GM13977 (cell line): ENCODE results near the gene HIVEP3.

Source experiments
- DNase-seq: peaks from one replicate; pipeline ENCODE4 v3.0.0; 2012; ENCODE audit warnings: low spot score
- in situ Hi-C: fragments of 300-500 bp; cut with MboI; formaldehyde crosslinking; loops from one replicate; pipeline ENCODE4 v1.12.0; 2022; ENCODE audit warnings: low sequenced_read_pairs, low pct_unique_long_range_greater_than_20kb, mixed read lengths, inconsistent platforms; ENCODE audit not compliant: unreplicated experiment
- TF ChIP-seq, protein P1 (sequence below): IDR thresholded peaks from 2 replicates; pipeline ENCODE4 v1.5.1; 2012; ENCODE audit warnings: mild to moderate bottlenecking, control low read depth; ENCODE audit not compliant: insufficient read depth; ENCODE audit errors: extremely low read depth, missing control alignments

The HIVEP3 gene

DNA sequence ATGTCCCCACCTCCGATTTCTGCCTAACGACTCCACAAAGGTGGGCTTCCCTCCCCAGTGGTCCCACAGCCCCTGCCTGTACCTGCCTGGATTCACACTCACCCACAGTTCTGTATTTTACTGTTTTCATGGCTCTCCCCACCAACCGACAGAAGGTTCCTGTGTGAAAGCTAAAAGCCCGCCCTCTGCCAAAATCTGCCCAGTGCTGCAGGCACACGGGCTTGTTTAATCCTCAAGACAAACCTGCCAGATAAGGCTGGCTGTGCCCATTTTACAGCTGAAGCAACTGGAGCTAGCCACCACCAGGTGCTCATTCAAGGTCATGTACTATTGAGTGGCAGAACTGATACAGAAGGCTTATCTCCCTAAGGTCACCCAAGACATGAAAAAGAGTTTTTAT is 114.5 kb downstream of the HIVEP3 start:
- TF ChIP-seq, protein P1, sequence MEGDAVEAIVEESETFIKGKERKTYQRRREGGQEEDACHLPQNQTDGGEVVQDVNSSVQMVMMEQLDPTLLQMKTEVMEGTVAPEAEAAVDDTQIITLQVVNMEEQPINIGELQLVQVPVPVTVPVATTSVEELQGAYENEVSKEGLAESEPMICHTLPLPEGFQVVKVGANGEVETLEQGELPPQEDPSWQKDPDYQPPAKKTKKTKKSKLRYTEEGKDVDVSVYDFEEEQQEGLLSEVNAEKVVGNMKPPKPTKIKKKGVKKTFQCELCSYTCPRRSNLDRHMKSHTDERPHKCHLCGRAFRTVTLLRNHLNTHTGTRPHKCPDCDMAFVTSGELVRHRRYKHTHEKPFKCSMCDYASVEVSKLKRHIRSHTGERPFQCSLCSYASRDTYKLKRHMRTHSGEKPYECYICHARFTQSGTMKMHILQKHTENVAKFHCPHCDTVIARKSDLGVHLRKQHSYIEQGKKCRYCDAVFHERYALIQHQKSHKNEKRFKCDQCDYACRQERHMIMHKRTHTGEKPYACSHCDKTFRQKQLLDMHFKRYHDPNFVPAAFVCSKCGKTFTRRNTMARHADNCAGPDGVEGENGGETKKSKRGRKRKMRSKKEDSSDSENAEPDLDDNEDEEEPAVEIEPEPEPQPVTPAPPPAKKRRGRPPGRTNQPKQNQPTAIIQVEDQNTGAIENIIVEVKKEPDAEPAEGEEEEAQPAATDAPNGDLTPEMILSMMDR = no peak
- DNase-seq = no peak
- in situ Hi-C loops = no loop called here

DNA sequence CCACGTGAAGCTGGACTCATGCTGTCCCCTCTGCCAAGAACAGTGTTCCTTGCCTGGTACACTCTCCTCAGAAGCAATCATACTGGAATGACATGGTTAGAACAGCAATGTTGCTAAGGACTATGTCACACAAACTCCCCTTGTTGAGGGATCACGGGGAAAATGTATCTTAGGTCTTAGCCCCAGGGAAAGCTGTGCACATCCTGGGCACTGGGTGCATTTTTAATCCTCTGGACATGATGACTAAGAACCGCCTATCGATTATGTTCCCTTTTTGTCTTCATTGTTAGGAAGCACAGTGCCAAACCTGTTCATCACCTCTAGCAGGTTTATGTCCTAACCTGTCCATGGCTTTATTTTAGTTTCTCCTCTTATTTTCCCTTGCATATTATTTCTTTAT is 115.1 kb downstream of the HIVEP3 start:
- in situ Hi-C loops = no loop called here
- TF ChIP-seq, protein P1 = no peak
- no peak for DNase-seq

DNA sequence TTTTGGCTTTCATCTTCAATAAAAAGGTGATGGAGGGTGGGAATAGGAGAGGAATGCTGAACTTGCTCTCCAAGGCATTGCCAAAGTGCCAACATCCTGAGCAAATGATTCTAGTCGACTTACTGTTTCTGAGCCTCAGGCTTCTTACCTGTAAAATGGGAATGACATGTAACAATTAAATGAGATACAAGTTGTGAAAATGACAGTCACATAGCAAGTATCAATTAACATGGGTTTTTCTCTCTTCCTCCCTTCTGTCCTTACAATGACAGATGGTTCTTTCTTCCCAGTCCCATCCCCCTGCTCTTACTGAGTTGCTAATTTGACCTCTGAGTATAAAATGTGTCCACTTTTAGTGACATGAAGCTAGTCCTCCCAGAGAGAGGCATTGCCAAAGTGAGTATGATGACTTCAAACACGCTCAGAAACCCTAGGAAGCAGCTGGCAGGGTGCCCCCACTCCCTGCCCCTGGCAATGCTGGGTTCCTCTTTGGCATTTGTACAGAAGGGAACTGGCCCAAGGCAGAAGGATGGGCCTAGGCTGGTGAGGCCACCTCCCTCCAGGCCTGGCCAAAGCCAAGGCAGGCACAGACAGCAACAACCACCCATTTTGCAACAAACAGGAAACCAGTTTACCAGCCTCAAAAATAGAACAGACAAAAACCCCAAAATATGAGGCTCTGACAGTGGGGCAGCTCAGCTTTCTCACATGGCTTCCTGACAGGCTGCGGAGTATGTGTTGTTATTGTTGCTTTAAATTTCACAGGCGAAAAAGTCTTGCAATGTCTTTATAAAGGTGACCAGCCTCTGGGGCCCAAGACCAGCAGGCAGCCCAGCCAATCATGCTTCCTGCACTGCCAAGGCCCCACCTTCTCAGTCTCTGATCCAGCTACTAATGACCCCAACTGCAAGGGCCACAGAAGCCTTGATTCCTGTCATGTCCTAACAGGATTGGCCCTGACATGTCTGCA is 115.9 kb downstream of the HIVEP3 start:
- in situ Hi-C loops = no loop called here
- DNase-seq = no peak

DNA sequence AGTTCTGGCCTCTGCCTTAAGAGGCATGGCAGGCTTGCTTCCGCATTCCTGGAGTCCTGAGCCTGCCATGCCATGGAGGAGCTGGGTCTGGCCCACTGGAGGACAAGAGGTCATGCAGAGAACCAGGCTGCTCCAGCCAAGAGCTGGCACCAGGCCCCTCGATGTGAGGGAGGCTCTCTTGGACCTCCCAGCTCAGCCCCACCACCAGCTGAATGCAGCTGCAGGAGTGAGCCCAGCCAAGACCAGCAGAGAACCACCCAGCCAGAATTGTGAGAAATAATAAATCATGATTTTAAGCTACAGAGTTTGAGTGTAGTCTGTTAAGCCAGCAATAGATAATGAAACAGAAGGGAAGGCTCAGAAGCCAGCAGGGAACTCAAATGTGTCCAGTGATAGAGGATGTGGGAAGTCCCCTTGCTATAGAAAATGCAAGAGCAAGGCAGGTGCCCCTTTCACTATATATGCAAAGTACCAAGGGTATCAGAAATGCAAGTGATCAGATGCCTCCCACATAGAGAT is 118.4 kb downstream of the HIVEP3 start:
- TF ChIP-seq, protein P1 = no peak
- in situ Hi-C loops = no loop called here
- DNase-seq = no peak

More for the DNA sequence above, 115.9 kb downstream of the HIVEP3 start:
- TF ChIP-seq, protein P1 = no peak

DNA sequence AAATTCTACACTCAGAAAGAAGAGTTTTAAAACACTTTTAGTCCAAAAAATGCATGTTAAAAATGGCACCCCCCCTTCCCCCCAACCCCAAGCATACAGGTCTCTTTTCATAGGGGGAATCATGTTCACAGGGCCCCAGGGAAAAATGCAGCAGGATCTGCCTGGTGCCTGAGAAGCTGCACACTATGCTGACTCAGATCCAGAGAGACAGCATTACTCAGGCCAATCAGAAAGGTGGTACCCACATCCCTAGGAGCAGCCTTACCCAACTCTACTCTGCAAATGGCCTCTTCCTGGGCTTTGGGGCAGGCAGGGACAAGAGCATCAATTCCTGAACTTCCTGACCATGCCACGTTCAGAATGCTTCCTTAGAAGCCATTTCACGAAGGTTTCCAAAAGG is 119.0 kb downstream of the HIVEP3 start:
- in situ Hi-C loops = no loop called here
- TF ChIP-seq, protein P1 = no peak

DNA sequence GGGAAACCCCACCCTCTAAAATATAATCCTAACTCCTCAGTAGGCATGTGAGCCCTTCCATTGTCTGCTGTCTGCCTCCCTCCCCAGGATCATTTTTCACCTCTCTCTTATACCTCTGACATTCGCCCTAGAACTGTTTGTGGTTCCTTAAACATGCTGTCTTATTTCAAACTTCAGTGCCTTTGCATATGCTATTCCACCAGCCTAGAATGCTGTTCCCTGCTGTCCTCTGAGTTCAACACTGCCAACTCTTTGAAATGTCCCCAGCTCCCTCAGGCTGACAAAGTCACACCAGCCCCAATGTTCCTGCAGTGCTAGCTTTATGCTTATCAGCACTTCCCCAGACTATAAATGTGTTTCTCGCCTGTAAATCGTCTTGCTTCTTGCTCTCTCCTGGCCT is 119.5 kb downstream of the HIVEP3 start:
- TF ChIP-seq, protein P1 = no peak
- DNase-seq = no peak
- in situ Hi-C loops = no loop called here

More for the DNA sequence above, 119.0 kb downstream of the HIVEP3 start:
- no peak for DNase-seq
